ENCODE data around the gene LEKR1.
"Not testable (repeated sequence)": the region's sequence is repeated elsewhere in the genome, so short reads cannot be mapped to it uniquely, and the experiment has no call there.

Gene LEKR1

GRCh38 chr3:156910022-156910421 is 83.9 kb downstream of the LEKR1 start:
- DNase-seq: no peak

- peak; percentile 31 for DNase-seq
Observed at GRCh38 chr3:156910831-156911230, 84.7 kb downstream of the LEKR1 start.

GRCh38 chr3:156914300-156914699 is 88.1 kb downstream of the LEKR1 start:
- not testable (repeated sequence) for DNase-seq

- no peak for DNase-seq
Observed at GRCh38 chr3:156915372-156915771, 89.2 kb downstream of the LEKR1 start.

GRCh38 chr3:156918746-156919145 is 92.6 kb downstream of the LEKR1 start:
- DNase-seq: peak; percentile 1

- DNase-seq: no peak
Observed at GRCh38 chr3:156919818-156920217, 93.7 kb downstream of the LEKR1 start.

- no peak for DNase-seq
Observed at GRCh38 chr3:156920399-156920798, 94.2 kb downstream of the LEKR1 start.

GRCh38 chr3:156923349-156923748 is 97.2 kb downstream of the LEKR1 start:
- DNase-seq: no peak

GRCh38 chr3:156938724-156939123 is 112.6 kb downstream of the LEKR1 start:
- DNase-seq: no peak

GRCh38 chr3:156939315-156939714 is 113.2 kb downstream of the LEKR1 start:
- no peak for DNase-seq

GRCh38 chr3:156941311-156941710 is 115.2 kb downstream of the LEKR1 start:
- no peak for DNase-seq

- no peak for DNase-seq
Observed at GRCh38 chr3:156948402-156949210, 122.5 kb downstream of the LEKR1 start.

- peak; percentile 44 for DNase-seq
Observed at GRCh38 chr3:156952011-156952410, 125.9 kb downstream of the LEKR1 start.

GRCh38 chr3:156957715-156958114 is 131.6 kb downstream of the LEKR1 start:
- DNase-seq: no peak

GRCh38 chr3:156963096-156963495 is 136.9 kb downstream of the LEKR1 start:
- DNase-seq: no peak

- no peak for DNase-seq
Observed at GRCh38 chr3:156964577-156964976, 138.4 kb downstream of the LEKR1 start.

GRCh38 chr3:156966349-156966748 is 140.2 kb downstream of the LEKR1 start:
- DNase-seq: not testable (repeated sequence)

- no peak for DNase-seq
Observed at GRCh38 chr3:156973954-156974353, 147.8 kb downstream of the LEKR1 start.

GRCh38 chr3:156974931-156975330 is 148.8 kb downstream of the LEKR1 start:
- no peak for DNase-seq

- no peak for DNase-seq
Observed at GRCh38 chr3:156975721-156976120, 149.6 kb downstream of the LEKR1 start.

GRCh38 chr3:156976933-156977332 is 150.8 kb downstream of the LEKR1 start:
- DNase-seq: no peak

- DNase-seq: peak; percentile 15
Observed at GRCh38 chr3:156978481-156978961, 152.4 kb downstream of the LEKR1 start.

- peak; percentile 12 for DNase-seq
Observed at GRCh38 chr3:156981005-156981404, 154.9 kb downstream of the LEKR1 start.

- DNase-seq: no peak
Observed at GRCh38 chr3:156983559-156983958, 157.4 kb downstream of the LEKR1 start.

- no peak for DNase-seq
Observed at GRCh38 chr3:156985711-156986110, 159.6 kb downstream of the LEKR1 start.
